Midbrain (tissue), 1 donor: ENCODE measurements around the gene IFNAR1.

Source experiments
- DNase-seq: peaks from one replicate; lab custom pipeline; 2025; lab: John Stamatoyannopoulos, UW

Gene IFNAR1

DNA sequence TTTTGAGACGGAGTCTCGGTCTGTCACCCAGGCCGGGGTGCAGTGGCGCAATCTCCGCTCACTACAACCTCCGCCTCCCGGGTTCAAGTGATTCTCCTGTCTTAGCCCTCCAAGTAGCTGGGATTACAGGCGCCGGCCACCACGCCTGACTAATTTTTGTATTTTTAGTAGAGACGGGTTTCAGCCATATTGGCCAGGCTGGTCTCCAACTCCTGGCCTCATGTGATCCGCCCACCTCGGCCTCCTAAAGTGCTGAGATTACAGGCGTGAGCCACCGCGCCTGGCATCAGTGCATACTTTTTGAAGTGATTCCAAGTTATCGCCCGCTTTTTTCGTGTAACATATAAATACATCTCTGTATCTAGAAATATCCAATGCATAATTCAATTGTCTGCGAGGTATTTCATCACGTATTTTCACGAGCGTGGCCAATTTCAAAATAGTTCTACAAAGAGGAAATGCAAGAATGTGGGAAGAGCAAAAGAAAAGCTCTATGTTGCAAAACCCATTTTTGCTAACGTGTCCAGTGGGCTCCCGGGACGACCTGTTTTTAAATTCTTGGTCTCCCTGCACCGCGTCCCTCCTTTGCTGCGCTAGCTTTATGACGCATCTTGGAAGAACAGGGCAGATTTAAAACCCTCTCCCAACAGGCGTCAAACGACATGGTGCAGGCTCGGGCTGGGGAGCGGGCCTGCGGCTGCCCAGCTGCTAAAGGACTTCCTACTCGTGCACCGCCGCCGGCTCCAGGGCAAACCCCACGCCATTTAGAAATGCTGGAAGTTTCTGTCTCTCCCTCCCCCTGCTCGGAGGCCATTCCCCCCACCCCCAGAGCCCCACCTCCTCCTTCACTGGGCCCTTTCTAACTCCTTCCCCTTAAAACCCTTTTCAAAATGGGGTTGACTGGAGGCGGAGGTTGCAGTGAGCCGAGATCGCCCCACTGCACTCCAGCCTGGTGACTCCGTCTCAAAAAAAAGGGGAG lies 77.5 kb downstream of the IFNAR1 start:
- DNase-seq = peak; percentile 33

DNA sequence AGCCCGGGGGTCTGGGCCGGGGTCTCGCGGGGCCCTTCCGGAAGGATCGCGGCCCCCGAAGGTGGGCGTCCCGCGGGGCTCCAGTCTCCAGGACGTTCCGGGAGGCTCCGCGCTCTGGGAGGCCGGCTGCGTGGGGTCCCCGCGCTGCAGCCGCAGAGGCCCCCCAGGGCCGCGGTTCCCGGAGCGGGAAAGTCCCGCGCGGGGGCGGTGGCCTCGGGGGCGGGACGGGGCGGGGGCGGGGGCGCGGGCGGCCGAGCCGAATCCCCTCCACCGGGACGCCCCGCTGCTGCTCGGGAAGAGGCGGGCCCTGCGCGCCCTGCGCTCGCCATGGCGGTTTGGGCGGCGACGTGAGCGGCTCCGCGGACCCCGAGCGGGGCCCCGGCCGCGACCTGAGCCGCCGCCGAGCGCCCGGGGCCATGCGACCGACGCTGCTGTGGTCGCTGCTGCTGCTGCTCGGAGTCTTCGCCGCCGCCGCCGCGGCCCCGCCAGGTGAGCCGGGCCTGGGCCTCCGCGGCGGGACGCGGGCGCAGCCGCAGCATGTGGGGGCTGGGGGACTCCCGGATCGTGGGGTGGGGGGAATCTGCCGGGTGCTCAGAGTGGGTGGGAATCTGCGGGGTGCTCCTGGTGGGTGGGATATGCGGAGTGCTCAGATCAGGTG lies 78.5 kb downstream of the IFNAR1 start, which contains the start of gene IFNGR2:
IFNGR2 (plus strand) TSS at position 286 of the 658 bp plus-strand sequence; CDS start at position 417, 131 bp downstream.
- no peak for DNase-seq

- peak; percentile 66 for DNase-seq
Observed at GRCh38 chr21:33403786-33404585, 79.2 kb downstream of the IFNAR1 start.

- no peak for DNase-seq
Observed at GRCh38 chr21:33406493-33406892, 81.7 kb downstream of the IFNAR1 start.
